GM18502 (cell line): ENCODE data around the gene PHACTR1.

Experiments used
- ATAC-seq: cut with Tn5 transposase; IDR thresholded peaks from one replicate; pipeline ENCODE4 v1.9.1; 2021; ENCODE audit warnings: mild to moderate bottlenecking; ENCODE audit not compliant: unreplicated experiment, poor library complexity

PHACTR1 gene

DNA sequence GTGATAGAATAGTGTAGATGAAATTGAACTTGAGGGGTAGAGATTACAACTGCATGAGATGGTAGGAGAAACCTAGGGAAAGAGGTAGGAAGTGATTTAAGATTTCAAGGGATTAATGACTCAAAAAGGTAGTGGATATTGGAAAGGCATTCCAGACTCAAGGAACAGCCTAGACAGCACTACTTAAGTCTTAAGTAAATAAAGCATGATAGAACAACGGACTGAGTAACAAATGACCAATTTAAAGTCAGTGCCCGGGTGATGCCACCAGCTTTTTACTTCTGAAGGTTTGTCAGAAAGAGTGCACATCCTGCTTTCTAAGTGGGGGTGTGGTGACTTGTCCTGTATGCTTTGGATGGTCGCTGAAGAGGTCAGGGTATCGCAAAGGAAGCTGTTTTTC lies 81.8 kb downstream of the PHACTR1 start:
- no peak for ATAC-seq

DNA sequence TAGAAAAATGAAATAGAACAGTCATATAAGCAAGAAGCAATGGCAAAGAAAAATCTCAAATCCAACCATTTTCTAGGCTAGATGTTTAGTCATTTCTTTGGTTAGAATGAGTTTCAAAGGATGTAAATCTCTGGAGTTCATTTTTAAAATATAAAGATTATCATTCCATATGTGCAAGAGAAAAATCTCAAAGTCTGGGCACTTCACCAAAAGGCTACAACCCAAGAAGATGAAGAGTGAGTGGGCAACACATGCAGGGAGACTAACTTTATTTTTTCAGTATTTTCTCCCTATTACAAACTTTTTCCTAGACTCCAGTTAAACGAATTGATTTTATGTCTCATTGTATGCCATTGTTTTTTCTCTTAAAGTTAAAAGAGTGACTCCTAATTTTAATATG lies 83.6 kb downstream of the PHACTR1 start:
- ATAC-seq, result no peak

DNA sequence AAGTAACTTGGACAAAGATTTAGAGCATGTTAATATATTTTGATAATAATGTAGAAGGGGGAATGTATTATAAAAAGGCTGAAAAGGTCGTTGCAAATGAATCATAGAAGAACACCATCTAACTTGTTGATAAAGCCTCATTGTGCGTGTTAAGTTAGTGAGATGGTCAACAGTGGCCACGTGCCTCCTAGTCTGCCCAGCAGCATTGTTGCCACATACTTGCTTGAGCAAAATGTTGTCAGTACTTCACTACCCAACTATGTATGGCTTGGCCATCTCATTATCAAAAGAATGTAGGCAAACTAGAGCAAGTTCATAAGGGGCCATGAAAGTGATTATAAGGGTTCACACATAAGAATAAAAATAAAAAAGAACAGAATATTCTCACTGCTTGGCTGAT lies 84.6 kb downstream of the PHACTR1 start:
- ATAC-seq, result no peak

DNA sequence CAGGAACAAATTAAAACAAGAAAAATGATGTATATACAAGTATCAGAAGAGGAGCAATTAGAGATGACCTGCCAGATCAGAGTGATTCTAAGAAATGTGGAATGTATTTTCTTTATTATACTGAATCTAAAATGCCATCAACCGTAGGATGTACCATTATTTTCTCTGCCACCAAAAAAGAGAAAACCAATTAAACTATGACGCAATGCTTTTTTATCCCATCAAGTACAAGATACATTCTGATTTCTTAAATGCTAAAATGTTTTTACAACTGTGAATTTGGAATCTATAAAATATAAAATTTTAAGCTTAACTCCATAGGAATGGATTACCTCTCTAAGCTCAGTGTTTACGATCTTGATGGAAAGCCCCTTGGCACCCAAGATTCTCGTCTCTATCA lies 85.9 kb downstream of the PHACTR1 start:
- ATAC-seq, result no peak

DNA sequence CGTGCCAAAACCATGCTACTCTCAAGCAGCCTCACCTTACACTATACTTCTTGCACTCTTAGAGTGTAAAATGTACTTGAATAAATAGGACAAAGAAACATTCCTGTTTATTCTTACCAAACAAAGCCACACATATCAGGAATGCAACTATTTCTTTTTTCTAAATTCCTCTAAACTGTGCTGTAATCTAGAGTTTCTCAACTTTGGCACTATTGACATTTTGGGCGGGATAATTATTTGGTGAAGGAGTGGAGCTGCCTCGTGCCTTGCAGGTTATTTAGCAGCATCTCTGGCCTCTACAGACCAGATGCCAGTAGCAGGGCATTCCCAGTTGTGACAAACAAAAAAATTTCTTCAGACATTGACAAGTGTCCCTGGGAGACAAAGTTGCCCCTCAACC lies 86.9 kb downstream of the PHACTR1 start:
- ATAC-seq, result no peak

DNA sequence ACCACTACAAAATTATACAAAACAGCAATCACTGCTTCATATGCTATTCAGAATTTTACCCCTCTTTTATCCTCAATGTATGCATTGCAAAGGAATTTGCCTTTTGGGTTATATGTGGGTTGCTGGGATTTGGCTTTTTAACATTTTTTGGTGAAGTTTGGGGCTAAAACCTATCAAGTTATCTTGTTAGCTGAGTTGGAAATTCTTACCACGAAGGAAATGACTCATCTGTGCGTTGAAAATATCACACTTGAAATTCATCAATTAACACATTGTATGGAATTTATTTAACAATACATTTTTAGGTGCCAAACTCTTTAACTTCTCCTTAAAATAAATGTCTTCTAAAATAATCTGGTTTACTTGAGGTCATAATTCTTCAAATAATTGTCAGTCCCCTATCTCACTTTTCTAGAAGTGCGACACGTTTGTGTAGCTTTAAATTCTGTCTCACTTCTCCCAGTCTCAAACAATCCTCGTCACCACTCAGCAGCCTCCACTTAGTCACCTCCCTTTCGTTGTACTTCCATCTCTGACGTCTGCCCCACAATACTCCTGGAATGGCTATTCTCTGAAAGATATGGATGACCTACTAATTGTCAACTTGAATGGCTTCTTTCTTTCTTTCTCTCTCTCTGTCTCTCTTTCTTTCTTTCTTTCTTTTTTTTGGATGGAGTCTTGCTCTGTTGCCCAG lies 88.5 kb downstream of the PHACTR1 start:
- ATAC-seq, result no peak

DNA sequence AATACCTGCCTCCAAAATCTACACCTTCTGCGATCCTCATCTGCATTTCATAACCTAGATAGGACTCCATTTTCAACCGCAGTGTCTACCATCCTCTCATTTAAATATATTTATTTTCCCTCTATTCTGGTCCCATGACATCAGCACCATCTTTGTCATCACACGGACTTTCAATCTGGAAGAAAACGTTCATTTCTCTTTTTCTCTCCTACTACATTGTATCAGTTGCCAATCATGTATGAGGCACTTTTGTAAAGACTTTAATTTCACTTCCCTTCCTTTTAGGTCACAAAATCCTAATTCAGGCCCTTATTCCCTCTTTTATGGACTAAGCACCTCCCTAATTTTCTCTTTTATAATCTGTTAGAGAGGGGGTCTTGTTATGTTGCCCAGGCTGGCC lies 89.6 kb downstream of the PHACTR1 start:
- no peak for ATAC-seq

DNA sequence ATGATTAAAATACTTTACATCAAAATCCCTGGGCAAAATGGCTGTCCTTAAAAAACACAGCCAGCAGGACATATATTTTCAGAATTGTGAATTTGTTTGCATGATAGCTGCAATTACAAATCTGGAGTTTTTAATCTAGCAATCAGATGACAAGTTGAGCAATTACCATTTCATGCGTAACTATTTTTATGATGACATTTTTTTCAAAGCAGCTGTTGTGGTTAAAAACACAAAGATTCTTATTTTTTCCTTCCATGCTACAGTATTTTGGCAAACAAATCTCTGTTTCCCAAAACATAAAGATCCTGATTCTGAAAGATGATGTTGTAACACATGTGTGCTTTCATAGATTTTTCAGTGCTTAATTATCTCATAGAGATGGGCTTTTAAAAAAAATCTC lies 90.2 kb downstream of the PHACTR1 start:
- no peak for ATAC-seq

DNA sequence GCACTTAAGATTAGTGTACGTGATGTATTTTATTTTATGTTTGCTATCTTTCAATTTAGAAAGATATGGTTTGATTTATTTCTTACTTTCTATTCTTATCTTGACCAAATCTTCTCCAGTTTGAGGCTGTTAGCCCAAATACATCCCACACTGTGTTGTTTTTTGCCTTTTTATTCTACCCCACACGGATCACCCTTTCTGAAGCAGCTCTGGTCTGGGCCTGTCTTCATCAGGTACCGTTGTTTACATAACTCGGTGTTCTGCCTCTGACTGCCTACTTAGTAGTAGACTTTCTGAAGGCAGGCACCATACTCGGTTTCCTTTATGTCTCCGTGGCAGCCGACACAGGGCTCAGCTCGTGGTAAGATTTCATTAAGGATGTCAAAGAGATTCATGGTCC lies 95.0 kb downstream of the PHACTR1 start:
- ATAC-seq, result no peak

DNA sequence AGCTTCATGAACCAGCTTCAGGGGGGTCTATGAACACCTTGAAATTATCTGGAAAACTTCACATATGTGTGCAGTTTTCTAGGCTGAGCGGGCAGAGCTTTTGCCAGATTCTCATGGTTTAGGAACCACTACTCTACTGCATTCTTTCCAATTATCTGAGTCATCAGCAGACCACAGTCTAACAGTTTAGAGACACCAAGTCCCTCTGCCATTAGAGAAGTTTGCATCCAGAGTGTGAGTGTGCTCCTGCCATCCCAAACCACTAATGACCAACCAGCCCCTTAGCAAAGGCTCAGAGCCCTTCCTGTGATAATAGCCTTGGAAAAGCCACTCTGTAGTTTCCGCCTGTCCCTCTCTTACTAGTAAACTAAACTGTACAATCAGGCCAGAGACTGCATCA lies 96.8 kb downstream of the PHACTR1 start:
- no peak for ATAC-seq

DNA sequence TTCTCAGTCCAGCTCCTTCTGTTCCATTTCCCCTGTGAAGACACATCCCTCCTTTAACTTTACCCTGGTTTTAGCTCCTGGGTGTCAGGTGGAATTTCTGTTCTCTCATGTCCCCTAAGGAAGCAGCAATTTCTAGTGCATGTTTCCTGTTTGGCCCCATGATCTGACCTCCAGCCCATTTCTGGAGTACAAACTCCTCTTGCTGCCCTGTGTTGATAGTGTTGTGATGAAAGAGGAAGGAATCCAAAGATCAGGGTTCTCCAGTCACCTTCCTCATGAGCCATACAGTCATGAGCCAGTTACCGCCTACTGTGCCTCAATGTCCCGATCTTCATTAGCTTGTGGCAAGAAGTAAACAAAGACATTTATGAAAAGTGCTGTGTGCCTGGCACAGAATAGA lies 97.4 kb downstream of the PHACTR1 start:
- ATAC-seq, result no peak

DNA sequence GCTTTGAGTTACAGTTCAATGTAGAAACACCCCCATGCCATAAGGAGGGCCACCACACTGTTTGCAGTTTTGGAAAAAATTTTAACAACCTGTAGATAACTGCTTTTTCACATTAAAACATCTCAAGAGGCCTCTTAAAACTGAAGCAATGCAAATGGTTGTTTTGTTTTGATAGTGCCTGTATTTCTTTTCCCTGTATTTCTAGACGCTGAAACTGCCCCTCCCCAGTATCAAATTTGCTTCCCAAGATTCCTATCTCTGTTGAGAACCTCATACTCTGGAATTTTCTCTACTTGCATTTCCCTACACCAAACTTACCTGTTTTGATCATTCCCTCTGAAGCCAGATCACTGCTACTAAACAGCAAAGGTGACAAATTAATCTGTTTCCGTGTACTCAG lies 98.5 kb downstream of the PHACTR1 start:
- no peak for ATAC-seq

DNA sequence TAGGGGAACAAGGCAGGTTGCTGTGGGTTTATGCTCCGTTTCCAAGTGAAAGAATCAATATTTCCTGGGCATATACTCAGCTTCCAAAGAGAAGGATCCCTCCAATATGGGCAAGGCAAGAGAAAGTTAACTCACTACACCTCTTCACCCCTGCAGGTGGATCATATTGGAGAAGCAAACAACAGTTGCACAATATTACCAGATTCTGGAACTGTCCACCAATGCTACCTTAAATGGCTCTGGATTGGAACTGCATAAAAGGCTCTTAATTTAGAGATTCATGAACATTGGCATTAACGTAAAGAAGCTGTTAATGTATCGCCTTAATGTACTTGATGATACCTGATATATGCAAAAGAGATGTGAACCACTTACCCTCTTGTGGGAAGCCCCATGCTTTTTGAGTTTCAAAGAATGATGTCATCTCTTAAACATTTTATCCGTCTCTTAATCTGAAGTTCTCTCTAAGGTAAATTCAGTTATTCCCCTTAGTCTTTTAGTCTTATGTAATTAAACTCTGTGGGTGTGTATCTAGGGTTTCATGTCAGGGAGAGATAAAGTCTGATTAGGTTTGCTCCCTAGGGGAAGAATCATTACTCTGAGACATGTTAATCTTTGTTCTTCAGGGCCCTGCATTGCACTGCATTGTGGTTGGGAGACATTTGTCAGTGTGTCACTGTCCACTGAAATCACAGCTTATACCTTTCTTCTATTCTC lies 99.5 kb downstream of the PHACTR1 start:
- ATAC-seq, result no peak

DNA sequence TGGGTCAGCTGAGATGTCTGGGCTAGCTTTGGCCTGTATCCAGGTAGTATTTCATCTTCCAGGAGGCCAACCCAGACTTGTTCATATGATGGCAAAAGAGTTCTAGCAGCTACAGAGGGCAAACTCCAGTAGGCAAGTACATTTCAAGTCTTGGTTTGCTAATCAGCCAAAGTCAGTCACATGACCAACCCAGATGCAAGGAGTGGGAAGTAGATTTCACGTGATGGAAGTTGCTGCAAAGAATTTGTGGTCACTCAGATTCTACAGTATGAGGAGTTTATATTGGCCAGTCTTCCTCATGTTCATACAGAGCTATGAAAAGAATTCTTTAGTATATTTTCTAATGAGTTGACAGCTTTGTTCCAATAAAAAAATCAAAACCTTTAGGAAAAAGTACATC lies 101.8 kb downstream of the PHACTR1 start:
- no peak for ATAC-seq

DNA sequence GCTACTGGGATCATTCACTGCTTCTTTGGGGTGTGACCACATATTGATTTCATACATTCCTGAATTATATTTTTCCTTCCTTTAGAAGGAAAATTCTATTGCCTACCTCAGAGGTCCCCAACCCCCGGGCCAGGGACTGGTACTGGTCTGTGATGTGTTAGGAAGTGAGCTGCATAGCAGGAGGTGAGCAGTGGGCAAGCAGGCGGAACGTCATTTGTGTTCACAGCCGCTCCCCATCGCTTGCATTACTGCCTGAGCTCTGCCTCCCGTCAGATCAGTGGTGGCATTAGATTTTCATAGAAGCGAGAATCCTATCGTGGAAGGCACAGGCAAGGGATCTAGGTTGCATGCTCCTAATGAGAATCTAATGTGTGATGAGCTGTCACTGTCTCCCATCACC lies 107.3 kb downstream of the PHACTR1 start:
- no peak for ATAC-seq

DNA sequence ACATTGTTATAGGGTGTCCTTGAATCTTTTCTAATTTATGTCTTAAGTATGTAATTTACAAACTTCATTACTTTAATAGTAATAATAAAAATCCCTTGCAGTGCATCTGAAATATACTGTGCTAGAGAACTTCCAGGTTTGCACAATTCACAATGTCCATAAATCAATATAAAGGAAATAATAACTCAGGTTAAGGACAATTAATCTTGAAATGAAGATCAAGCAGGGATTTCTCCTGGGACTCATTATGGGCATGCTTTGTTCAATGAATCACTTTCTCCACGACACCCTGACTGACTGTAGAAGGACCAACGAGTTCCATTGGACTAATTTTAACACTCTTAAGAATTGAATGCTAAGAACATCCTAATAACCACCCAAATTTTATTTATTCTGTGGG lies 110.0 kb downstream of the PHACTR1 start:
- no peak for ATAC-seq

DNA sequence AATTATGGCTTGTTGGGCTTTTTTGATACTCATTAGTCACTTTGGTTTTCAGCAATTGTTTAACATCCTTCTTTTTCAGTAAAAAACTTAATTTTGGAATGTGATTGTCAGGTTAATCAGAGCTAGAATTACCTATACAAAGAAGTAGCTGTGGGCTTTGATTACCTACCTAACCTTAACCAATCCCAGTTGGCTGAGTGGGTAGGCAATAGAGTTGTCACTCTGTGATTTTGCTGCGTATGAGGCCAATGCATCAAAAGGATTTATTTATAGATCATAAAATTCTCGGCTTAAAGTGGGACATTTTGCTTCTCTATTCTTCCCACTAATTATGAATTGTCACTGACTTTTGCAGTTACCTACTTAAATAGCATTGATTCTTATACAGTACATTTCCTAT lies 111.4 kb downstream of the PHACTR1 start:
- ATAC-seq, result no peak

DNA sequence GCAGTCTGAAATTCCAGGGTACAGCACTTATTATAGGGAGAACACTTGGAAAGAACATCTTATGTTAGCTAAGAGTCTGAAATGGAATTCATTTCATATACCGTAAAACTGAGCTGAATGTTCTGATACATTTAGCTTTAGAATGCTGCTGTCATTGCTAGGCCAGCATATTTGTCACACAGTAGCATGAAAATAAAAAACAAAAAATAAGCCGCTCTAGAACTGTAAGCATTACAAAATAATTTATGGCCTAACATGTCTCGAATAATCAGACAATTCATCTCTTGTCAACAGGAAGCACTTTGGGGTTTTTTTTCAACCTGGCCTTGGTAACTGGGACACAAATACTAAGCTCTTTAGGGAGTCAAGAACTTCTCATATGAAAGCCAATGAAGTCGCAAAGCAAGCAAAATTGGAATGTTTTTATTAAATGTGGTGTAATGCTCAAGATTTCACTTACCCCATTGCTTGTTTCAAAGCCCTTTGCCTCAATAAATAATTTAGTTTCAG lies 115.7 kb downstream of the PHACTR1 start:
- ATAC-seq, result no peak

DNA sequence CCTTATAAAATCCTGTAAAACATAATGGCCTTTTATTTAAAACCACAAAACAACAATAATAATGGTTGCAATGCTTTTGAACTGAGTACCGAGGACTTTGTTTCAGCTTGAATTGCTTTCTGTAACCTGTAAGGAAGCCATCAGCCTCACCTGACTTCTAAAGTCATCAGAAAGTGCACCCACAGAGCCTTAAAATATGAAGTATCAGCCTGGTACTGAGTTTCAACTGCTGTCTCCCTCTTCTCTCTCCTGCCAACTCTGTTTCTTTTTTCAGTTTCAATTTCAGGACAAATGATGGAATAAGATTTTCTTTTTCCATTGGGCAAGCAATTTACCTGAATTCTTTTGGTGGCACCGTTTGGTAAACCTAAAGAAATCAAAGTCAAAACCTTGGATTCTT lies 119.4 kb downstream of the PHACTR1 start:
- ATAC-seq, result no peak

DNA sequence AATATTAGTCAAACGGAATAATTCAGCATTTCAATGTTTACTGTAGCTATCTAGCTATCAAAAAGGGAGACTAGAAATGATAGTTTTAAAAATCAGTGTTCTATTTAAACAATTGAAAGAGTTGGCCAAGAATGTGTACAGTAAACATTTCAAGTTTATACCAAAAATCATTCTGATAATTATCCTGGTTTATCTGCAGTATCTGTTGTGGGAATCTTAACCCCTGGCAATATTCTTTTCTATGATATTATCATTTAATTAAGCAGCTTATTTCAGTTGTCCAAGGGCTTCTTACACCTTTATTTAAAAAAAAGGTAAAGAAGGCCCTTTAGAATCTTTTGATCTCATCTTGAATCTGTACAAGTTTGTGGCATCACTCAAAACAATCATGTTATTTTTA lies 125.1 kb downstream of the PHACTR1 start:
- no peak for ATAC-seq

DNA sequence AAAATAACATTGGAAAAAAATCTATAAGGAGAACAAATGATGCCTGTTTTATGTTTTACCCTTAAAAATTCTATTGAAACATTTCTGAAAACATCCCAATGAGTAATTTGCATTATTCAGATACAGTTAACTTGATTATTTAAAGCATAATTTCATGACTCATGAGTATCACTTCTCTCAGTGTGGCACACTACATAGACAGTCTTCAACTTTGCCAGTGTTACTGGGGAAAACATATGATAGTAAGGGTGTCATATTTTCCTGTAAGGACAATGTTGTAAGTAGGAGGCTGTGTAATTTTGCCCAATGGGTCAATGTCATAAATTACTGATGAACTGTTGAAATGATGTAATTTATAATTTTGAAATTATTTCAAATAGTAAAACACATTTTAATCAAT lies 125.5 kb downstream of the PHACTR1 start:
- ATAC-seq, result no peak

DNA sequence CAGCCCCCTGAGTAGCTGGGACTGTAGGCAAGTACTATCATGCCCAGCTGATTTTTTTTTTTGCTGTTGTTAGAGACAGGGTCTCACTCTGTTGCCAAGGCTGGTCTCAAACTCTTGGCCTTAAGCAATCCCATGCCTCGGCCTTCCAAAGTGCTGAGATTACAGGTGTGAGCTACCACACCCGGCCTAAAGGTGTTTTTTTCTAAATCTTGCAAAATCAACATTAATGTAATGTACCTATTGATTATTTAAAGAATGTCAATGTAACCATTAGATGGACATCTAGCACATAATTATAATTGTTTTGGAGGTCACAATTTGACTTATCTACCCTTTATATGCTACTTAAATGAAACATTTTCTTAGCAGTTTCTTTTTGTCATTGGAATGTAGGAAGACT lies 126.1 kb downstream of the PHACTR1 start:
- no peak for ATAC-seq
